Measurements from ENCODE around the gene CFAP251. TPM values are rescaled to one million over a fixed set of nuclear protein-coding genes. Genes with fewer than 3 reads are reported as not detected.

CFAP251 gene
- total and polyA plus RNA-seq, 2 of the 13 experiments (the other 11 are each of a cell fraction or from before 2014, with no cell fraction given): 0.30 to 0.42 TPM

DNA sequence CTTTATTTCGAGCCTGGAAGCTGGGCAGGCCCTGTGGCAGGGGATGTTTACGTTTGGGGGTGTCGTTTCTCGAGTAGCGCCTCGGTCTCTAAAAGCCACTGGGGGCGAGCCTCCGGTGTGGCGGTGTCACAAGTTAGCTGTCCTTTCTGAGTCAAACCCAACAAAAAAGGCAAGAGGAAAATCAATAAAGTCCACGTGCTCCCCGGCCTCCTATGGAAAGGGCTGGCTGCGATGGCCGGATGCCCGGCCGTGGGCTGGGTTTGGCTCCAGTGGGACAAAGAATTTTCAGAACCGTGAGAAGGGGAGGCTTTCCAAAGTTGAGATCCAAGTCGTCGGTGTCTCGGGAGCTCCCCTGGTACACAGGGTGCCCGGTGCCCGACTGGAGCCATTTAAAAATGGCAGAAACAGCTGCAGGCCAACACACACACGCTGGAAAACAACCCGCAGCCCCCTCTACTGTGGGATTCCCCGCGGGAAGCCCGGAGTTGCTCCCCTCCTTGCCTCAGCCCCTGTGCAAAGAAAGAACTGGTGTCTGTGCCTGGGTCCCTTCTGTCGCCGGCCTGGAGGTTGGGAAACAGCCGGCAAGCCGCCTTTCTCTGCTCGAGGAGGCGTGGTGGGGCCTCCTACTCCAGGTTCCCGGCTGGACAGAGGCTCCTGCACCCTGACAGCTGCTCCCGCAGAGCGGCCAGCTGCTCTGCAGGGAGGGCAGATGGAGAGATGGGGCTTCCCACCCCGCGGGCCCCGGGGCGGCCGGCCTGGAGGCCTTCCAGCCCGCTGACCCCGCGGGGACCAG lies 105.1 kb downstream of the CFAP251 start (continued):
- TF ChIP-seq, protein P1, sequence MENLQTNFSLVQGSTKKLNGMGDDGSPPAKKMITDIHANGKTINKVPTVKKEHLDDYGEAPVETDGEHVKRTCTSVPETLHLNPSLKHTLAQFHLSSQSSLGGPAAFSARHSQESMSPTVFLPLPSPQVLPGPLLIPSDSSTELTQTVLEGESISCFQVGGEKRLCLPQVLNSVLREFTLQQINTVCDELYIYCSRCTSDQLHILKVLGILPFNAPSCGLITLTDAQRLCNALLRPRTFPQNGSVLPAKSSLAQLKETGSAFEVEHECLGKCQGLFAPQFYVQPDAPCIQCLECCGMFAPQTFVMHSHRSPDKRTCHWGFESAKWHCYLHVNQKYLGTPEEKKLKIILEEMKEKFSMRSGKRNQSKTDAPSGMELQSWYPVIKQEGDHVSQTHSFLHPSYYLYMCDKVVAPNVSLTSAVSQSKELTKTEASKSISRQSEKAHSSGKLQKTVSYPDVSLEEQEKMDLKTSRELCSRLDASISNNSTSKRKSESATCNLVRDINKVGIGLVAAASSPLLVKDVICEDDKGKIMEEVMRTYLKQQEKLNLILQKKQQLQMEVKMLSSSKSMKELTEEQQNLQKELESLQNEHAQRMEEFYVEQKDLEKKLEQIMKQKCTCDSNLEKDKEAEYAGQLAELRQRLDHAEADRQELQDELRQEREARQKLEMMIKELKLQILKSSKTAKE (CRISPR knock-in tag; IDR thresholded peaks at IDR 0.05; ENCODE audit: borderline replicate concordance): peak; percentile 53; the same call in 1 of the 2 replicates
- TF ChIP-seq ARNT2 (CRISPR knock-in tag; IDR thresholded peaks at IDR 0.05; ENCODE audit: low read depth) (0 out of 2 replicates have a peak, but pooled peaks have one; percentile 16), HNF4A (CRISPR knock-in tag; IDR thresholded peaks at IDR 0.05) (no peak), ZNF282 (IDR thresholded peaks at IDR 0.05; ENCODE audit: partially characterized antibody) (no peak), MBD4 (IDR thresholded peaks at IDR 0.05; ENCODE audit: borderline replicate concordance, low read length) (no peak), FOXA3 (CRISPR knock-in tag; IDR thresholded peaks at IDR 0.05) (peak; percentile 60; the same call in 1 of the 2 replicates), REPIN1 (CRISPR knock-in tag; IDR thresholded peaks at IDR 0.05; ENCODE audit: borderline replicate concordance, low read depth) (no peak; the same call in none of the 2 replicates), ZNF101 (CRISPR knock-in tag; IDR thresholded peaks at IDR 0.05; ENCODE audit: borderline replicate concordance, low read depth) (no peak), NR2F1 (CRISPR knock-in tag; IDR thresholded peaks at IDR 0.05) (no peak), SOX6 (IDR thresholded peaks at IDR 0.05) (no peak), SOX6 (CRISPR knock-in tag; IDR thresholded peaks at IDR 0.05) (peak; percentile 81), ZNF703 (CRISPR knock-in tag; IDR thresholded peaks at IDR 0.05; ENCODE audit: borderline replicate concordance) (peak; percentile 48; the same call in 1 of the 2 replicates), ZNF552 (CRISPR knock-in tag; IDR thresholded peaks at IDR 0.05; ENCODE audit: borderline replicate concordance) (no peak), MAFK (conservative IDR thresholded peaks at IDR 0.05 in 1 of 2, IDR thresholded peaks at IDR 0.05 in 1 of 2; ENCODE audit: low read length in 2 of 2) (no peak), ZNF550 (CRISPR knock-in tag; IDR thresholded peaks at IDR 0.05; ENCODE audit: borderline replicate concordance) (no peak), SKI (IDR thresholded peaks at IDR 0.05; ENCODE audit: partially characterized antibody) (peak; percentile 13), TAF1 (CRISPR knock-in tag; IDR thresholded peaks at IDR 0.05) (peak; percentile 67), BCL6 (CRISPR knock-in tag; IDR thresholded peaks at IDR 0.05) (peak; percentile 83; the same call in 1 of the 2 replicates), TSC22D2 (CRISPR knock-in tag; IDR thresholded peaks at IDR 0.05; ENCODE audit: borderline replicate concordance) (no peak), YEATS2 (CRISPR knock-in tag; IDR thresholded peaks at IDR 0.05; ENCODE audit: borderline replicate concordance) (peak; percentile 41; the same call in 1 of the 2 replicates), CEBPB (IDR thresholded peaks at IDR 0.05; ENCODE audit: borderline replicate concordance, low read depth, low read length) (peak; percentile 48; the same call in 1 of the 2 replicates), GZF1 (CRISPR knock-in tag; IDR thresholded peaks at IDR 0.05) (no peak), TBX2 (CRISPR knock-in tag; IDR thresholded peaks at IDR 0.05; ENCODE audit: borderline replicate concordance) (peak; percentile 86)
- TF ChIP-seq, protein P2, sequence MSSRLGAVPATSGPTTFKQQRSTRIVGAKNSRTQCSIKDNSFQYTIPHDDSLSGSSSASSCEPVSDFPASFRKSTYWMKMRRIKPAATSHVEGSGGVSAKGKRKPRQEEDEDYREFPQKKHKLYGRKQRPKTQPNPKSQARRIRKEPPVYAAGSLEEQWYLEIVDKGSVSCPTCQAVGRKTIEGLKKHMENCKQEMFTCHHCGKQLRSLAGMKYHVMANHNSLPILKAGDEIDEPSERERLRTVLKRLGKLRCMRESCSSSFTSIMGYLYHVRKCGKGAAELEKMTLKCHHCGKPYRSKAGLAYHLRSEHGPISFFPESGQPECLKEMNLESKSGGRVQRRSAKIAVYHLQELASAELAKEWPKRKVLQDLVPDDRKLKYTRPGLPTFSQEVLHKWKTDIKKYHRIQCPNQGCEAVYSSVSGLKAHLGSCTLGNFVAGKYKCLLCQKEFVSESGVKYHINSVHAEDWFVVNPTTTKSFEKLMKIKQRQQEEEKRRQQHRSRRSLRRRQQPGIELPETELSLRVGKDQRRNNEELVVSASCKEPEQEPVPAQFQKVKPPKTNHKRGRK (CRISPR knock-in tag; IDR thresholded peaks at IDR 0.05): no peak
